Central memory CD8-positive, alpha-beta T cell (primary cell): ENCODE data around the gene SNCA.

Experiments
- ATAC-seq: fragments of 150-1000 bp; cut with Tn5 transposase; replicated peaks from 2 replicates; pipeline ENCODE4 v1.10.0; 2022; ENCODE audit warnings: mild to moderate bottlenecking, moderate FRiP score, moderate number of reproducible peaks; ENCODE audit not compliant: poor library complexity, severe bottlenecking; ENCODE audit errors: extremely low read depth
- DNase-seq, 2 donors: peaks; one replicate each; pipeline ENCODE4 v3.0.0; 2021; ENCODE audit warnings: low spot score in 2 of 2
- H3K27ac Mint-ChIP-seq: one replicate; pipeline ENCODE4 v1.8.0; 2022; ENCODE audit warnings: low read depth, mild to moderate bottlenecking, moderate library complexity, mixed read lengths
- H3K27me3 Mint-ChIP-seq: one replicate; pipeline ENCODE4 v1.8.0; 2022; ENCODE audit warnings: mixed read lengths
- H3K36me3 Mint-ChIP-seq: one replicate; pipeline ENCODE4 v1.8.0; 2022; ENCODE audit warnings: mild to moderate bottlenecking, moderate library complexity, mixed read lengths; ENCODE audit not compliant: insufficient read depth
- H3K4me1 Mint-ChIP-seq: one replicate; pipeline ENCODE4 v1.8.0; 2022; ENCODE audit warnings: mixed read lengths
- H3K4me3 Mint-ChIP-seq: one replicate; pipeline ENCODE4 v1.8.0; 2022; ENCODE audit warnings: mild to moderate bottlenecking, moderate library complexity, mixed read lengths
- H3K9me3 Mint-ChIP-seq: one replicate; pipeline ENCODE4 v1.8.0; 2022; ENCODE audit warnings: mixed read lengths

The SNCA gene

DNA sequence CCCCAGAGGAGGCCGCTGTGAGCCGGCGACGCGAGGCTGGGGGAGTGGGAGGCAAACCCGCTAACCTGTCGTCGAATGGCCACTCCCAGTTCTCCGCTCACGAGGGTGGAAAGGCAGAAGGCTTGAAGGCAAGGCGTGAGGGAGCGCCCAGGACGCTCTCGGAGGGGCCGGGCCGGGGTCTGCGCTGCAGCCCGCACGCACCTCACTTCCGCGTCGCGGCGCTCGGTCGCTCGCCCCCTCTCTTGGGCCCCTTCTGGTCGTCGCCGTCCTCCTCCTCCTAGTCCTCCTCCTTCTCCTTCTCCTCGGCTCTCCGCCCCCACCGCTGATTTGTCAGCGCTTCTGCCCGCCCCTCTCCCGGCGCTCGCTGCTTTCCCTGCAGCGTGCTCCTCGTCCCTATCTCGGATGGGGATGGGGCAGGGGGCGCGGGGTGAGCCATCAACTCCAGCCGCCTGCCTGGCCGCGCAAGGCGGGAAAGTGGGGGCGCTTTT lies at the start of gene SNCA:
Gene SNCA, minus strand, starts transcription at position 265 of the 488 bp plus-strand sequence. CDS start 1,494 bp downstream, outside the sequence.
- ATAC-seq (peak; percentile 21), DNase-seq (no peak)
- peaks cover 85% of the 10 kb centered on the region for H3K27me3 Mint-ChIP-seq
- no peaks in the 10 kb centered on the region for H3K9me3 Mint-ChIP-seq
- H3K4me1 Mint-ChIP-seq: peaks cover 20% of the 10 kb centered on the region
- no peak within 1 kb of the TSS for H3K27ac Mint-ChIP-seq
- H3K4me3 Mint-ChIP-seq: peak within 1 kb of the TSS; percentile 72
- H3K36me3 Mint-ChIP-seq: peaks cover 2% of the 10 kb centered on the region

DNA sequence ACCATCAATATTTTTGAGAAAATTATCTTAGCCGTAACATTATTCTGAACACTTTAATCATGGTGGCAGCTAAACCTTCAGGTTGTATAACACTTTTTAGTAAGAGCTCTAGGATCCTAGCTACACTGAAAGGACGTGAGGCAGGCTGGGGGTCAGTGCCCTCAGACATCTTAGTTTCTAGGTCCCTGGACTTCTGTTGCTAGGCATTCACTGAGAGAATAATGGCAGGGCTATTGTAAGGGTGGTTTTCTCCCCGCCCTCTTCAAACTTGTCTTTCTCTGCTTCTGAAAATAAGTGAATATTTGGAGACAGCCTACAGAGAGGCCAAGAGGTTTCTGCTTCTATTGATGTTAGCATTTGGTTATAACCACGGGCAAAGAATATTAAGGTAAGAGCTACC lies 42.3 kb upstream of the SNCA start:
- no peak for DNase-seq
- Mint-ChIP-seq H3K27me3 (peaks cover 22% of the 10 kb centered on the region), H3K9me3 (no peaks in the 10 kb centered on the region), H3K4me3 (no peak overlapping the region), H3K4me1 (no peaks in the 10 kb centered on the region), H3K36me3 (no peaks in the 10 kb centered on the region), H3K27ac (no peak overlapping the region)
- ATAC-seq: no peak

GRCh38 chr4:89878611-89879010 lies 41.6 kb upstream of the SNCA start:
- no peaks in the 10 kb centered on the region for H3K4me1 Mint-ChIP-seq
- no peak overlapping the region for H3K27ac Mint-ChIP-seq
- DNase-seq (no peak), ATAC-seq (no peak)
- no peaks in the 10 kb centered on the region for H3K36me3 Mint-ChIP-seq
- no peaks in the 10 kb centered on the region for H3K9me3 Mint-ChIP-seq
- peaks cover 22% of the 10 kb centered on the region for H3K27me3 Mint-ChIP-seq
- no peak overlapping the region for H3K4me3 Mint-ChIP-seq

DNA sequence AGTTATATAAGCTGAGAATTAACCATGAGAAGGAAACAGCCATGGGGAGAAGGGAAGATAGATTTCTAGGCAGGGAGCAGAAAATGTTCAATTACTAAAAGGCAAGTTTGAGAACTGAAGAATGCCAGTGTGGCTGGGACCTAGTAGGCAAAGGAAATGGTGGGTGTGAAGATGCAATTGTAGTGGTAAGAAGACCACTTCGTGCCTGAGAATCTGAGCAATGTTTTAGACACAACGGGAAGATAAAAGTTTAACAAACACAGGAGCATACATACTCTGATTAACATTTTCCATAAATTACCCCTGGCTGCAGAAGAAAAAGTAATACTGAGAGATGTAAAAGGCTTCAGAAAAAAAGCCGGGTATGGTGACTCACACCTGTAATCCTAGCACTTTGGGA lies 39.6 kb upstream of the SNCA start:
- no peak for DNase-seq
- Mint-ChIP-seq H3K27me3 (peaks cover 14% of the 10 kb centered on the region), H3K4me3 (no peak overlapping the region), H3K4me1 (no peaks in the 10 kb centered on the region), H3K9me3 (no peaks in the 10 kb centered on the region), H3K27ac (no peak overlapping the region), H3K36me3 (no peaks in the 10 kb centered on the region)
- ATAC-seq: no peak

DNA sequence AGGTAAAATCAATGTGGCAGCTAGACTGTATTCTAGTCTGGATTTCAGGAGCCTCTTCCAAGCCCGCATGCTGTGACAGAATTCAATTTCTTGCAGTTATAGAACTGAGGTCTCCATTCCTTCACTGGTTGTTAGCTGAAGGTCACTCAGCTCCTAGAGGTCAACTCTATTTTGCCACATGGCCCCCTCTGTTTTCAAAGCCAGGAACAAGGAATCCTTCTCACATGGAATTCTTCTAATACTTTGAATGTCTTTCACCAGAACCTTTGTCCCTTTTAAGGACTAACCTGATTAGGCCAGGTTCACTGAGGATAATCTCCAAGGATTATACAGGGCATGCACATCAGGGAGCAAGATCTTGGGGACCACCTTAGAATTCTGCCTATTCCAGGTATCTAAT lies 34.2 kb upstream of the SNCA start:
- Mint-ChIP-seq H3K27ac (no peak overlapping the region), H3K4me1 (no peaks in the 10 kb centered on the region), H3K4me3 (no peak overlapping the region), H3K36me3 (no peaks in the 10 kb centered on the region), H3K27me3 (peaks cover 28% of the 10 kb centered on the region), H3K9me3 (no peaks in the 10 kb centered on the region)
- no peak for ATAC-seq
- DNase-seq: no peak

DNA sequence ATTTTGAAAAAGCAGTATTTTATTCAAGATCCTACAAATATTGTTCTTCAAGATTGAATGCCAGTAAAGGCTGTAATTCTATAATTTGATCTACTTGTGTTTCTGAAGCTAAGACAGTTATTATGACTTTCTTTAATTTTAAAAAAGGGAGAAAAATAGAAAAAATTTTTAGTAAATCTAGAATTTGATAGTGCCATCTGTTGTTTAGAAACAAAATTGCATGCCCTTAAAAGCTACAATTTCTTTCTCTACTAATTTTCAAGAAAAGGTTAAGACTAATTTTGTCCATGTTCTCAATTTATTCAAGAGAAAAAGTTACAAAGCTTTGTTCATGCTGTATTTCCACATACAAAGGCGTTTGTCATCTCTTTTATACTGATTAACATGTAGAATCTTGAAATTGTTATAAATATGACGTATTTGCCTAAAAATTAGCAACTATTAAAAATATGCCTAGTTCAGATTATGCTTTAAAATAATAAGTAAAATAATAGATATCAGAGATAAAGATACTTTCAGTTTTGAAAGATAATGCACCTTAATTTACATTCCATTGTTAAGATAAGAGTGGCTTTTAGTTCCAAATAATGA lies 32.1 kb upstream of the SNCA start:
- ATAC-seq: no peak
- DNase-seq: no peak

GRCh38 chr4:89868276-89868675 lies 31.3 kb upstream of the SNCA start:
- Mint-ChIP-seq H3K27ac (no peak overlapping the region), H3K27me3 (peaks cover 34% of the 10 kb centered on the region)
- ATAC-seq: no peak

More for the DNA sequence above, 32.1 kb upstream of the SNCA start:
- Mint-ChIP-seq H3K4me3 (no peak overlapping the region), H3K27me3 (peaks cover 34% of the 10 kb centered on the region), H3K9me3 (no peaks in the 10 kb centered on the region), H3K4me1 (no peaks in the 10 kb centered on the region), H3K36me3 (no peaks in the 10 kb centered on the region), H3K27ac (no peak overlapping the region)

GRCh38 chr4:89863533-89863932 lies 26.6 kb upstream of the SNCA start:
- Mint-ChIP-seq H3K4me1 (no peaks in the 10 kb centered on the region), H3K27ac (no peak overlapping the region), H3K27me3 (peaks cover 45% of the 10 kb centered on the region), H3K9me3 (no peaks in the 10 kb centered on the region), H3K4me3 (no peak overlapping the region), H3K36me3 (no peaks in the 10 kb centered on the region)
- no peak for ATAC-seq
- no peak for DNase-seq

More at GRCh38 chr4:89868276-89868675, 31.3 kb upstream of the SNCA start:
- Mint-ChIP-seq H3K36me3 (no peaks in the 10 kb centered on the region), H3K9me3 (no peaks in the 10 kb centered on the region), H3K4me1 (no peaks in the 10 kb centered on the region), H3K4me3 (no peak overlapping the region)
- no peak for DNase-seq

DNA sequence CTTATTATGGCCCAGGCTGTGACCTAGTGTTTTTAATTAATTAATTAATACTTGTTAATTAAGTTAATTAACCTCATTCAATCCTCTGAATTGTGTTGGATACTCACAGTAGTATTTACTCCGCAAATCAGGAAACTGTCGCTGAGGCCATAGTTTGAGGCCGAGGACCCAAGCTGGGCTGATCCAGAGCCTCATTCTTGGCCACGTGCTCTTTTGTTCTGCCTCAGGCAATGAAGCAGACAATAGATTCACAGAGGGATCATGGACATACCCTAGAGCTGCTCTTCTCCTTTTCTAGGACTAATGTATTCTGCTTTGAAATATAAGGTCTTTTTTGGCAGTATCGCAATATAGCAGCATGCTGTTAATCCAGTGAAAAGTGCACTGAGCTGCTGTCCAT lies 24.0 kb upstream of the SNCA start:
- Mint-ChIP-seq H3K4me1 (no peaks in the 10 kb centered on the region), H3K27me3 (peaks cover 38% of the 10 kb centered on the region), H3K4me3 (no peak overlapping the region), H3K9me3 (no peaks in the 10 kb centered on the region), H3K36me3 (no peaks in the 10 kb centered on the region), H3K27ac (no peak overlapping the region)
- no peak for ATAC-seq
- DNase-seq: no peak

- peaks cover 2% of the 10 kb centered on the region for H3K9me3 Mint-ChIP-seq
- H3K27ac Mint-ChIP-seq: no peak overlapping the region
- H3K4me1 Mint-ChIP-seq: no peaks in the 10 kb centered on the region
- H3K36me3 Mint-ChIP-seq: no peaks in the 10 kb centered on the region
- peaks cover 51% of the 10 kb centered on the region for H3K27me3 Mint-ChIP-seq
- DNase-seq (no peak), ATAC-seq (no peak)
- no peak overlapping the region for H3K4me3 Mint-ChIP-seq
These were observed 18.3 kb upstream of the SNCA start for GRCh38 chr4:89855236-89855635.

DNA sequence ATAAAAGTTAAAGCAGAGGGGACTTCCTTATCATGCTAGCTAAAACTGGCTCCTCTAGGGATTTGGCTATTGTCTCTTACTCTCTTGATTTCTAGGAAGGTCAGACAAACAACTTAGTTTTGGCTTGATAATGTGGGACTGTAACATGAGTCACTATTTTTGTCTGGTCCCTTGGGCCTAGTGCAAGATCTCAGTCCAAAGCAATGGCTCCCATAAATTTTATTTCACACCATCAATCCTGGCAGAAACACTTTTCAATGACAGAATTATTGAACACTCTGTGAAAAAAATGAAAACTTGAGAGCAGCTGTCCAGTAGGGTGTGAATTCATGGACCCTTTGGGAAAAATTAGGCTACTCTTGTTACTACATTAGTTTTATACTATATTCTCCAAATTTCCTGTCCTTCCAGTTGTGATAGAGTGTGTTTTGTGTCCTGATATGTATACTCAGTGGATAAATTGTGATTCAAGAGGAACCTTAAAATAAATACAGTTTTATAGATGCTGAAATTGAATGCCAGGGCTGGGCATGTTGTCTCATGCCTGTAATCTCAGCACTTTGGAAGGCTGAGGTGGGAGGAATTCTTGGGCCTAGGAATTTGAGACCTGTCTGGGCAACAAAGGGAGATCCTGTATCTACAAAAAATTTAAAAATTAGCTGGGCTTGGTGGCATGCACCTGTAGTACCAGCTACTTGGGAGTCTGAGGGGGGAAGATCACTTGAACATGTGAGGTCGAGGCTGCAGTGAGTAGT lies 10.8 kb upstream of the SNCA start:
- DNase-seq (no peak), ATAC-seq (no peak)
- Mint-ChIP-seq H3K27me3 (peaks cover 26% of the 10 kb centered on the region), H3K9me3 (peaks cover 10% of the 10 kb centered on the region), H3K4me3 (no peak overlapping the region), H3K27ac (no peak overlapping the region), H3K36me3 (no peaks in the 10 kb centered on the region), H3K4me1 (no peaks in the 10 kb centered on the region)

DNA sequence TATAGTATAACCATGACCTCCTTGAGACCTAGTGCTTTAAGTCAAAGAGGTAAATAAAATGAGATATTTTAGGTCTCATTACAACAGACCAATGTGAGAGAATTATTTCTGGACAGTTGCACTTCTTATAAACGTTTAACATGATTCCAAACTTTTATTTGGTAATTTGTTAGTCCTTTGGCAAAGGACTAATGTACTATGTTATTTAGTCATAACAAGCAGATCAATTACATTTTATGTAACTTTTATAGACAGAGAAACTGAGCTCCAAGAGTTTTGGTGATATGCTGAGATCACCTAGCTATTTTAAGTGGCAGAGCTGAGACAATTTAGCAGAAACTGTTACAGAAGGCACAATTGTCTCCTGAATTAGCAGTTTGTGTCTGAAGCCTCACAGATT lies 2.6 kb upstream of the SNCA start:
- ATAC-seq: no peak
- Mint-ChIP-seq H3K4me3 (no peak overlapping the region), H3K4me1 (peaks cover 20% of the 10 kb centered on the region), H3K36me3 (no peaks in the 10 kb centered on the region), H3K27me3 (peaks cover 76% of the 10 kb centered on the region), H3K9me3 (no peaks in the 10 kb centered on the region), H3K27ac (no peak overlapping the region)
- DNase-seq: no peak

DNA sequence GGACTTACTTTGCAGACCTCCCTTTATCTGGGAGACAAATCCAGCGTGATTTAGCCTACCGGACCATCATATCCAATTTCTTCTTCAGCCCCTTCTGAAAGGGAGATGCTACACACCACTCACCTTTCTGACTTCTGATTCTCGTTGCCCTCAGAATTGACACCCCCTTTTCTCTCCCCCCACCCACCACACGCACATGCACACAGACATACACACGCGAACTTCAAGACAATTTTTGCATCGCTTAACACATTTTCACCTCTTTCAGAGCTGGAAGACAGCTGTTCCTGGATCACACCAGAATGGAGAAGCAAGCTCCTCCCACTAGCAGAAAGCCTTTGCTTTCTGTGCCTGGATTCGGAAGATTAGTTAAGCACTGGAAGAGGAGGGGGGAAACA lies 1.0 kb upstream of the SNCA start:
- Mint-ChIP-seq H3K9me3 (no peaks in the 10 kb centered on the region), H3K4me1 (peaks cover 20% of the 10 kb centered on the region), H3K4me3 (peak overlapping the region; percentile 72), H3K27me3 (peaks cover 91% of the 10 kb centered on the region), H3K27ac (no peak overlapping the region), H3K36me3 (peaks cover 2% of the 10 kb centered on the region)
- ATAC-seq (no peak), DNase-seq (no peak)
